Measurements from ENCODE around the gene PRR16.
"Not testable (repeated sequence)": the region's sequence is repeated elsewhere in the genome, so short reads cannot be mapped to it uniquely, and the experiment has no call there.

PRR16 gene

GRCh38 chr5:120463991-120464626, at the start of gene PRR16:
PRR16 (plus strand) TSS chr5:120464300.
- DNase-seq (ENCODE audit: low spot score): peak; percentile 56

DNA sequence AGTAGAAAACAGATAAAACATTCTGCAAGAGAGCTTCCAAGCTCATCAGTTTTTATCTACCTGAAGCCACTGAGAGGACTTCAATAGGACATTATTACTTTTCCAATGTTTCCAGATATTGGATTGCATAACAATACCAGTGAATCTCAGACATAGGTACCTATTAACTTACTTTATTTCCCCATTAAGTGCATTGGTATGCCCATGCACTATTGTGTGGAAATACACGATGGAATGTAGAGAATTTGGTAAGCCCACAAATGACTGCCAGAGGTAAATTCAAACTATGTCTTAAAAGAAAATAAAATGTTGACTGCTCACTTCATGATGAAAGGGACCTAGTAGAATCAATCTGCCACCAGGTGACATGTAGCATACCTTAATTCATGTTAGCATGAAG, 48.1 kb upstream of the PRR16 start:
- DNase-seq (ENCODE audit: low spot score): no peak

- no peak for DNase-seq (ENCODE audit: low spot score)
Observed at GRCh38 chr5:120419127-120419526, 45.0 kb upstream of the PRR16 start.

- DNase-seq (ENCODE audit: low spot score): not testable (repeated sequence)
Observed at GRCh38 chr5:120426633-120427275, 37.3 kb upstream of the PRR16 start.

GRCh38 chr5:120430572-120430971, 33.5 kb upstream of the PRR16 start:
- no peak for DNase-seq (ENCODE audit: low spot score)

GRCh38 chr5:120432861-120433260, 31.2 kb upstream of the PRR16 start:
- no peak for DNase-seq (ENCODE audit: low spot score)

DNA sequence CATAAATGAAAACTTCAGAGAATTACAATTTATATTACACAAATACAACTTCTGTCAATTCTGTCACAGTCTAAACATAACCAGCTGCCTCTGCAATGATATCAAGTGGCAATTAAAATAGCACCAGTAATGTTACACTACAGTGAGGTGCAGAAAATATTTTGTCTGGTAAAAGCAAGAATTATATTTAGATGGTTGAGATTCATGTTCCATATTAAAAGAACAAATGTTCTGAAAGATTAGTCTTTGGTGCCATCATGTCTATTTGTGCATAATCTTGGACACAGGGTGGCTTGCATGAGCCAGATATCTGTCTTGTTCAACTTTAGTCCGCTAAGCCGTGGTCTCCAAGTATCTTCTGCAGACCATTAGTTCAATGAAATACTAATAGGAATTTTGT, 29.0 kb upstream of the PRR16 start:
- no peak for DNase-seq (ENCODE audit: low spot score)

DNA sequence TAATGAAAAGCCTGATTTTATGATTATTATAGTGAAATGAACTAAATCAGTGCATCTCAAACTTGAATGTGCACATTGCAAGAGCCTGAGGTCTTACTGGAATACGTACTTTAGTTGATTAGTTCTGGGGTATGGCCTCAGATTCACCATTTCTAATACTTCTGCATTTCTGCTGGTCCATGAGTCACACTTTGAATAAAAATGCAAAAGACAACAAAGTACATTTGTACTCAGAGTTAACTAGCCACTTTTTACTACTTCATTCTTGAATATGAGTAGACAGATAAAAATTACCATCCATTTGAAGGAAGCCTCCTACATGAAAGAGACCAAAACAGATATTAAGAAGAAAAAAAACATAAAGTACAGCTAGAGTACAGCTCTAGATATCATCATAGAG, 27.1 kb upstream of the PRR16 start:
- no peak for DNase-seq (ENCODE audit: low spot score)

GRCh38 chr5:120442694-120443093, 21.4 kb upstream of the PRR16 start:
- no peak for DNase-seq (ENCODE audit: low spot score)

DNA sequence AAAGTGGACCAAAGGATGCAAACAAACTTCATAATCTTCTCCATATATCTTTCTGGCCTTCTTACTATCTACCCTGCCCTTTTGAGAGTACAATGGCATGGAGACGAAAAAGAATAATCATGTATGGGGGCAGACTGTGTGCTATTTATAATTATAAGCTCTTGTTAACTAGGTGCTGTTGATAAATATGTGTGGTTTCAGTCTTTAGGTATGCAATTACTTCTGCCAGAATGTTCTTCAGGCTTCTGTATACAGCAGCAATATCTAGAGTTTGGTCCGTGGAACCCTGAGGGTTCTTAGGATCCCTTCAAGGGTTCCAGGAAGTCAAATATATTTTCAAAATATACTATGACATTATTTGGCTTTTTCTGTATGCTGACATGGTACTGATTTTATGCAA, 20.5 kb upstream of the PRR16 start:
- no peak for DNase-seq (ENCODE audit: low spot score)

GRCh38 chr5:120446068-120446492, 18.0 kb upstream of the PRR16 start:
- no peak for DNase-seq (ENCODE audit: low spot score)

GRCh38 chr5:120446901-120447300, 17.2 kb upstream of the PRR16 start:
- no peak for DNase-seq (ENCODE audit: low spot score)

DNA sequence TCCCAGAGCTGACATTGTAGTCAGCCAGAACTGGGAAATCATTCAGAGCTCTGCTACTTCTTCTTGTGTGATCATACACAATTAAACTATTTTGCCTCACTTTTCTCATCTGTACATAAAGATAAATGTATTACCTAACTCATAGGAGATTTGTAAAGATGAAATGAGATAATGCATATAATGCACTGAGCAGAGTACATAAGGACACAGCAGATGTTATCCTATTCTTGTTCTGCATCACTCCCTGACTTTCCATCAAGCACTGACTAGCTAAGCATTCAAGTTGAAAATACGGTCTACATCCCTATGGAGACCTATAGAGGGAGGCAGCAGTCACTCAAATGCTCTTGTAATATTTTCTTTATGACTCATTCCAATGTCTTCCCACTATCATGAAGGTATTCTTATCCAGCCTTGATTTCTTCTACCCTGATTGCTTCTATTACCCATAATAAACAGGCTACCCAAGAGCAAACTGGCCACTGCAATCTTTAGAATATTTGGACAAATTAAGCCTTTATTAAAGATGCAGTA, 16.3 kb upstream of the PRR16 start:
- no peak for DNase-seq (ENCODE audit: low spot score)

- no peak for DNase-seq (ENCODE audit: low spot score)
Observed at GRCh38 chr5:120449501-120449900, 14.6 kb upstream of the PRR16 start.

GRCh38 chr5:120450910-120451309, 13.2 kb upstream of the PRR16 start:
- DNase-seq (ENCODE audit: low spot score): no peak

DNA sequence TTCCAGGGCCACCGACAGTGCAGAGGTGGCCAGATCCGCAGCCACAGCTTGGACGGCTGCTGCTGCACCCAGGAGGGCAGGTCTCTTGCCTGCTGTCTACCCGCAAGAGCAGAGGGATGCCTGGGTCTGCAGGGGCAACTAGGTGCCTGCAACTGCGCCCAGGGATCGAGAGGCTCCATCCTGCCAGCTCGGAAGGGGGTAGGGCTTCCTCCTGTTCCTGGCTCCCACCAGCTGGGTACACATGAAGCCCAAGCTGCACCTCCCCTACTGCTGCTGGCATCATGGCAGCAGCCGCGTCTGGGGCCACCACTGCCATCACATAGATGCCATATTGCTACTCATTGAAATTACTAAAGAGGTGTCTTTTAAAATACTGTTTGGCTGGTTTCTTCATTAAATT, 12.7 kb upstream of the PRR16 start:
- DNase-seq (ENCODE audit: low spot score): no peak

DNA sequence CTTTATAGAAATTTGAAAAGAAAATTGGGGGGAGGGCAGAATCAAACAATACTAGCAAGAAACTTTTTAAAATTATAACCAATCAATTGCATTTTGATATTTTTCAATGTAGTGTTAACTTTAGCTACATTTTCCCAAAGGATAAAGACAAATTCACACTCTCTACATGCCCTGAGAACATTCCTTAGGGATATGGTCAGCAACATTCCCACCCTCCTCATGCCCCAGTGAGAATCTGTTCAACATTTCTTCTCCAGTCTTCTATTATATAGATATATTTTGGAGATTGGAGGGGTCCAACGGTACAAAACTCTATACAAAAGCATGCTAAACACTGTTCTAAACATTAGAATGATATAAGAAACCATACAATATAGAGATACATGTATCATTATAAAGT, 11.6 kb upstream of the PRR16 start:
- no peak for DNase-seq (ENCODE audit: low spot score)

GRCh38 chr5:120454094-120454798, 9.9 kb upstream of the PRR16 start:
- DNase-seq (ENCODE audit: low spot score): no peak

DNA sequence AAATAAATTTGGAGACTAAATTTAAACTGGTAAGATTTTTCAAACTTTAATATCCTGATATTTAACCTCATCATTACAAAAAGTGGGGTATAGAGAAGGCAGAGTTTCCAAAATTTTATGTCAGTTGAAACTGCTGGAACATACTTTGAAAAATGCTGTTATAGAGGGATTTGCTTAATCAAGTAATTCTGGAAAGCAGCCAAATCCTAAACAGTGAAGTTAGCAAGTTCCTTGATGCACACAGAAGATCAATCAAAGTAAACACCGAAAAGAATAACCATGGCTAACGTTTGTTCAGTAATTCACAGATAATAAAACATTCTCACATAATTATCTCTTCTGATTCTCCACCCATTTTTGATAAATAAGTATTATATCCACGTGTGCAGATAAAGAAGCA, 8.1 kb upstream of the PRR16 start:
- DNase-seq (ENCODE audit: low spot score): no peak

GRCh38 chr5:120457839-120458507, 6.1 kb upstream of the PRR16 start:
- DNase-seq (ENCODE audit: low spot score): peak; percentile 95

DNA sequence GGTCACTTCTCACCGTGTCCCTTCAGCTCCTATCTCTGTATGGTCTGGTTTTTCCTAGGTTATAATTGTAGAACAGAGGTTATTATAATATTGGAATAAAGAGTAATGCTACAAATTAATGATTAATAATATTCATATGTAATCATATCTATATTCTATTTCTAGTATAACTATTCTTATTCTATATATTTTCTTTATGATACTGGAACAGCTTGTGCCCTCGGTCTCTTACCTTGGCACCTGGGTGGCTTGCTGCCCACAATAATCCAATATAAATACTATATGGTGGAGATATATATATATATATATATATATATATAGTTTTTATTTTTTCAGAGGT, 5.6 kb upstream of the PRR16 start:
- DNase-seq (ENCODE audit: low spot score): not testable (repeated sequence)

GRCh38 chr5:120461251-120461650, 2.8 kb upstream of the PRR16 start:
- DNase-seq (ENCODE audit: low spot score): no peak
